Activated CD8-positive, alpha-beta T cell treated with anti-CD3 and anti-CD28 coated beads for 36 hours (primary cell): ENCODE results near the gene PDCD5. TPM values are rescaled to one million over a fixed set of nuclear protein-coding genes. Genes with fewer than 3 reads are reported as not detected.
"Not testable (repeated sequence)": the region's sequence is repeated elsewhere in the genome, so short reads cannot be mapped to it uniquely, and the experiment has no call there.

Source experiments
- ATAC-seq: fragments of 200-7000 bp; cut with Tn5 transposase; one replicate; pipeline ENCODE4 v1.10.0; 2021; ENCODE audit warnings: mild to moderate bottlenecking, moderate library complexity
- CTCF ChIA-PET: fragments of 350-600 bp; sonication (Branson Sonifier 250); formaldehyde crosslinking; loops from one replicate; lab custom pipeline; 2021; ENCODE audit warnings: antibody characterized with exemption; lab: Charles Lee
- POLR2A ChIA-PET: fragments of 350-600 bp; sonication (Branson Sonifier 250); formaldehyde crosslinking; loops from one replicate; lab custom pipeline; 2021; ENCODE audit warnings: antibody characterized with exemption; lab: Charles Lee
- DNase-seq: peaks from one replicate; pipeline ENCODE4 v3.0.0-alpha.2; 2020
- H3K27ac Mint-ChIP-seq: one replicate; pipeline ENCODE4 v1.8.0; 2021; ENCODE audit warnings: mild to moderate bottlenecking, mixed read lengths
- H3K27me3 Mint-ChIP-seq: one replicate; pipeline ENCODE4 v1.8.0; 2021; ENCODE audit warnings: mixed read lengths
- H3K36me3 Mint-ChIP-seq: one replicate; pipeline ENCODE4 v1.8.0; 2021; ENCODE audit warnings: low read depth, mixed read lengths
- H3K4me1 Mint-ChIP-seq: one replicate; pipeline ENCODE4 v1.8.0; 2021; ENCODE audit warnings: low read depth, mixed read lengths
- H3K4me3 Mint-ChIP-seq: one replicate; pipeline ENCODE4 v1.8.0; 2021; ENCODE audit warnings: mild to moderate bottlenecking, moderate library complexity, mixed read lengths
- H3K9me3 Mint-ChIP-seq: one replicate; pipeline ENCODE4 v1.8.0; 2021; ENCODE audit warnings: mixed read lengths
- CTCF ChIP-seq: fragments of 200-600 bp; IDR thresholded peaks from one replicate; pipeline ENCODE4 v1.8.0; 2022; ENCODE audit warnings: antibody characterized with exemption, mild to moderate bottlenecking
- intact Hi-C: fragments of 100-400 bp; cut with micrococcal nuclease; formaldehyde crosslinking; loops from one replicate; pipeline ENCODE4 v1.10.0; 2022
- total RNA-seq, 2 experiments: library from RNA; stranded (reverse); gene quantifications; one replicate each; pipeline ENCODE4 v1.2.3, GENCODE V29; 2021

PDCD5 gene
- total RNA-seq = 100 to 1,000 TPM; 221 to 222 TPM

GRCh38 chr19:32580901-32581704 lies at the start of gene PDCD5:
TSS of gene PDCD5 (plus strand) at chr19:32581190. CDS start at chr19:32581262, 72 bp downstream.
- Mint-ChIP-seq H3K27me3 (no peaks in the 10 kb centered on the region), H3K4me1 (peaks cover 35% of the 10 kb centered on the region), H3K4me3 (peak within 1 kb of the TSS; percentile 92), H3K9me3 (no peaks in the 10 kb centered on the region), H3K27ac (peak within 1 kb of the TSS; percentile 88), H3K36me3 (peaks cover 33% of the 10 kb centered on the region)
- intact Hi-C loops = no loop called here
- TF ChIP-seq CTCF = no peak
- ATAC-seq (peak; percentile 95), DNase-seq (peak; percentile 97)
- ChIA-PET CTCF (no interaction called here), POLR2A (interaction anchor here (0.6 to 1.5 kb wide), 6 partner anchors 11 to 110 kb away, joined by 3 to 5 read pairs (median 3); partner anchors contain the start of genes ANKRD27, NUDT19 and RGS9BP)

GRCh38 chr19:32532233-32532632 lies 48.8 kb upstream of the PDCD5 start:
- ChIA-PET CTCF (no interaction called here), POLR2A (no interaction called here)
- no peak overlapping the region for H3K27ac Mint-ChIP-seq
- peaks cover 20% of the 10 kb centered on the region for H3K9me3 Mint-ChIP-seq
- TF ChIP-seq CTCF = no peak
- ATAC-seq = no peak
- H3K36me3 Mint-ChIP-seq = no peaks in the 10 kb centered on the region
- intact Hi-C loops = no loop called here
- no peak overlapping the region for H3K4me3 Mint-ChIP-seq
- no peak for DNase-seq
- H3K27me3 Mint-ChIP-seq = peaks cover 3% of the 10 kb centered on the region
- no peaks in the 10 kb centered on the region for H3K4me1 Mint-ChIP-seq

- POLR2A ChIA-PET = no interaction called here
- CTCF ChIA-PET = no interaction called here
- no peaks in the 10 kb centered on the region for H3K4me1 Mint-ChIP-seq
- intact Hi-C loops = no loop called here
- H3K9me3 Mint-ChIP-seq = peaks cover 11% of the 10 kb centered on the region
- no peak for DNase-seq
- ATAC-seq = no peak
- no peak for TF ChIP-seq CTCF
- H3K36me3 Mint-ChIP-seq = no peaks in the 10 kb centered on the region
- no peak overlapping the region for H3K27ac Mint-ChIP-seq
- no peak overlapping the region for H3K4me3 Mint-ChIP-seq
- H3K27me3 Mint-ChIP-seq = peaks cover 3% of the 10 kb centered on the region
Measured at GRCh38 chr19:32537580-32537979, 43.4 kb upstream of the PDCD5 start.

GRCh38 chr19:32539240-32539916 lies 41.6 kb upstream of the PDCD5 start:
- Mint-ChIP-seq H3K9me3 (peaks cover 5% of the 10 kb centered on the region), H3K27me3 (peaks cover 3% of the 10 kb centered on the region), H3K36me3 (no peaks in the 10 kb centered on the region), H3K4me1 (no peaks in the 10 kb centered on the region), H3K27ac (no peak overlapping the region), H3K4me3 (no peak overlapping the region)
- DNase-seq (no peak), ATAC-seq (no peak)
- no peak for TF ChIP-seq CTCF
- ChIA-PET POLR2A (no interaction called here), CTCF (interaction anchor here (0.6 kb wide), 1 partner anchor 353 kb away, joined by 3 read pairs; no protein-coding TSS in a partner anchor)
- intact Hi-C loops = no loop called here

- ChIA-PET POLR2A (no interaction called here), CTCF (no interaction called here)
Measured at GRCh38 chr19:32540621-32541020, 40.4 kb upstream of the PDCD5 start.

GRCh38 chr19:32541376-32541775 lies 39.6 kb upstream of the PDCD5 start:
- H3K9me3 Mint-ChIP-seq, POLR2A ChIA-PET, ATAC-seq, DNase-seq, CTCF ChIA-PET, H3K36me3 Mint-ChIP-seq, H3K4me1 Mint-ChIP-seq, H3K27ac Mint-ChIP-seq, H3K4me3 Mint-ChIP-seq, H3K27me3 Mint-ChIP-seq: not testable (repeated sequence)
- intact Hi-C loops = loop anchor here (10.0 kb wide), 1 partner anchor 77 kb away; no protein-coding TSS in a partner anchor

More at GRCh38 chr19:32540621-32541020, 40.4 kb upstream of the PDCD5 start:
- Mint-ChIP-seq H3K4me1 (no peaks in the 10 kb centered on the region), H3K27ac (no peak overlapping the region), H3K27me3 (peaks cover 2% of the 10 kb centered on the region), H3K9me3 (peaks cover 3% of the 10 kb centered on the region), H3K36me3 (no peaks in the 10 kb centered on the region), H3K4me3 (no peak overlapping the region)
- ATAC-seq = no peak
- intact Hi-C loops = loop anchor here (10.0 kb wide), 1 partner anchor 76 kb away; no protein-coding TSS in a partner anchor
- no peak for TF ChIP-seq CTCF
- DNase-seq = no peak
